ENCODE results near the gene MYOD1. TPM values are rescaled to one million over a fixed set of nuclear protein-coding genes. Genes with fewer than 3 reads are reported as not detected.

Gene MYOD1
- total RNA-seq, 1 experiment from 2014 or later, result not detected

GRCh38 chr11:17764446-17765218 is 45.3 kb downstream of the MYOD1 start:
- ChIA-PET POLR2A (ENCODE audit: low non-redundant PET) (no interaction called here), CTCF (interaction anchor here (1.2 kb wide), 1 partner anchor 209 kb away, joined by 3 read pairs; no protein-coding TSS in a partner anchor)
- DNase-seq (ENCODE audit: low spot score), result no peak
- no TSS peak for BruUV-seq (replicated peaks)
- Histone ChIP-seq H3K9me3 (ENCODE audit: low read depth, low read length, poor library complexity, severe bottlenecking) (no peaks in the 10 kb centered on the region), H3K36me3 (ENCODE audit: insufficient read depth, low read length, poor library complexity, severe bottlenecking) (no peaks in the 10 kb centered on the region), H3K4me1 (ENCODE audit: insufficient read depth, low read length, poor library complexity, severe bottlenecking) (no peaks in the 10 kb centered on the region), H3K27ac (ENCODE audit: low read depth, low read length, poor library complexity, severe bottlenecking) (no peak overlapping the region), H3K4me3 (ENCODE audit: low read depth, low read length, poor library complexity, severe bottlenecking) (no peak overlapping the region), H3K27me3 (replicated peaks; ENCODE audit: insufficient read depth, low read depth, low read length, poor library complexity) (no peaks in the 10 kb centered on the region)
- no peak for TF ChIP-seq CTCF (conservative IDR thresholded peaks at IDR 0.05; ENCODE audit: low read depth, low read length)
- no peak for TF ChIP-seq EZH2 (IDR thresholded peaks at IDR 0.05; ENCODE audit: borderline replicate concordance, low read depth, low read length, poor library complexity, severe bottlenecking)
- intact Hi-C loops (cut with micrococcal nuclease; ENCODE audit: unreplicated experiment), result loop anchor here (5.0 kb wide), 1 partner anchor 78 kb away; no protein-coding TSS in a partner anchor

DNA sequence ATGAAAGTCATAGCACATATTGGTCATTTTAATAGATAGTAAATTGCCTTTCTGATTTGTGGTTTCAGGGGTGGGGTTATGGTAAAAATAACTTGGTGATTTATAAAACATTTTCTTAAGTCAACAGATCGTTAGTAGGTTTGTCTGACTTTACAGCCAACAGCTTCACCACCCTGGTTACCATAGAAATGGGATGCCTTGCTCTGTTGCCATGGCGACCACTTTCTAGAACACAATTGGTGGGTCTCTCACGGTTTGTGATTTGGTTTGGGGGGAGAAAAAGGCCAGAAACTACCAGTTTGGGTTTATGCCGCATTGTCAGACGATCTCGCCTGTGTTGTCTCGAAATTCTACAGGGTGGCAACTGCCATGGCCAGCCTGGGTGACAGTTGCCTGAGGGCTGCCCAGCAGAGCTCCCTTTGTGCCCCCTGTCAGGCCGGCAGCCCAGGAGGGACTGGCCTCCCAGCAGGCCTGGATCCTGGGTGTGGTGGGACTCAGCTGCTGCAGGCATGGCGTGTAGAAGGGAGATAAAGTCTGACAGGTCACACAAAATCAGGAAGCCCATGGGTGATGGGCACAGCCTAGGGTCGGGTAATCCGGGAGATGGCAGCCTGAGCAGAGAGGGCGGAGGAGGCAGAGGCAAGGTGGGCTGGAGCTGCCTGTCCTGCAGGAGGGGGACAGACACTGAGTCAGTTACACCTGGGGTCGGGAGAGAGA is 46.1 kb downstream of the MYOD1 start:
- H3K36me3 ChIP-seq (ENCODE audit: insufficient read depth, low read length, poor library complexity, severe bottlenecking), result no peaks in the 10 kb centered on the region
- no peak overlapping the region for H3K27ac ChIP-seq (ENCODE audit: low read depth, low read length, poor library complexity, severe bottlenecking)
- BruUV-seq (replicated peaks), result no TSS peak
- no peaks in the 10 kb centered on the region for H3K9me3 ChIP-seq (ENCODE audit: low read depth, low read length, poor library complexity, severe bottlenecking)
- H3K4me1 ChIP-seq (ENCODE audit: insufficient read depth, low read length, poor library complexity, severe bottlenecking), result no peaks in the 10 kb centered on the region
- intact Hi-C loops (cut with micrococcal nuclease; ENCODE audit: unreplicated experiment), result loop anchor here (5.0 kb wide), 1 partner anchor 77 kb away; no protein-coding TSS in a partner anchor
- H3K27me3 ChIP-seq (replicated peaks; ENCODE audit: insufficient read depth, low read depth, low read length, poor library complexity), result no peaks in the 10 kb centered on the region
- POLR2A ChIA-PET (ENCODE audit: low non-redundant PET), result no interaction called here
- TF ChIP-seq EZH2 (IDR thresholded peaks at IDR 0.05; ENCODE audit: borderline replicate concordance, low read depth, low read length, poor library complexity, severe bottlenecking) (no peak), CTCF (conservative IDR thresholded peaks at IDR 0.05; ENCODE audit: low read depth, low read length) (no peak)
- no peak overlapping the region for H3K4me3 ChIP-seq (ENCODE audit: low read depth, low read length, poor library complexity, severe bottlenecking)
- CTCF ChIA-PET, result interaction anchor here (1.2 kb wide), 1 partner anchor 208 kb away, joined by 3 read pairs; no protein-coding TSS in a partner anchor
- DNase-seq (ENCODE audit: low spot score), result no peak

DNA sequence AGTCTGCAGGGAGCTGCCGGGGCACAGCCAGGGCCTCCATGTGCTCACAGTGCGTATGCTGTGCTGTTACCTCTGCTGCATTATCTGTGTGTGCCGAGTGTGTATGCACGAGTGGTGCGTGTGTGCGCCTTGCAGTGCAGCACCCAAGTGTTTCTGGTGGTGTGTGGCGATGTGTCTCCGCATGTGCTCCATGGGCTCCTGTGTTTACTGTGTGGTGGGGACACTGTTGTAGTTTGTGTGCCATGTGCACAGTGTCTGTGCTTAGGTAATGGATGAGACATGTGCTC is 46.6 kb downstream of the MYOD1 start:
- intact Hi-C loops (cut with micrococcal nuclease; ENCODE audit: unreplicated experiment), result loop anchor here (5.0 kb wide), 1 partner anchor 76 kb away; no protein-coding TSS in a partner anchor
- no peaks in the 10 kb centered on the region for H3K36me3 ChIP-seq (ENCODE audit: insufficient read depth, low read length, poor library complexity, severe bottlenecking)
- H3K9me3 ChIP-seq (ENCODE audit: low read depth, low read length, poor library complexity, severe bottlenecking), result no peaks in the 10 kb centered on the region
- no peaks in the 10 kb centered on the region for H3K4me1 ChIP-seq (ENCODE audit: insufficient read depth, low read length, poor library complexity, severe bottlenecking)
- ChIA-PET POLR2A (ENCODE audit: low non-redundant PET) (no interaction called here), CTCF (no interaction called here)
- no peak for DNase-seq (ENCODE audit: low spot score)
- H3K4me3 ChIP-seq (ENCODE audit: low read depth, low read length, poor library complexity, severe bottlenecking), result no peak overlapping the region
- TF ChIP-seq CTCF (conservative IDR thresholded peaks at IDR 0.05; ENCODE audit: low read depth, low read length) (no peak), EZH2 (IDR thresholded peaks at IDR 0.05; ENCODE audit: borderline replicate concordance, low read depth, low read length, poor library complexity, severe bottlenecking) (no peak)
- H3K27me3 ChIP-seq (replicated peaks; ENCODE audit: insufficient read depth, low read depth, low read length, poor library complexity), result no peaks in the 10 kb centered on the region
- H3K27ac ChIP-seq (ENCODE audit: low read depth, low read length, poor library complexity, severe bottlenecking), result no peak overlapping the region
- no TSS peak for BruUV-seq (replicated peaks)
